Measurements from ENCODE around the gene MED12L. TPM values are rescaled to one million over a fixed set of nuclear protein-coding genes. Genes with fewer than 3 reads are reported as not detected.

Gene MED12L
- total RNA-seq, 1 experiment from 2014 or later = 14.9 TPM

- Mint-ChIP-seq H3K27me3 (ENCODE audit: low read depth) (no peaks in the 10 kb centered on the region; the same call in 1 of the 2 replicates), H3K4me1 (peaks cover 21 to 22% of the 10 kb centered on the region in 2 experiments), H3K4me3 (no peak overlapping the region), H3K27ac (no peak overlapping the region), H3K36me3 (ENCODE audit: insufficient read depth in 1 of 3, low read depth in 3 of 3) (peaks cover 5 to 21% (median 15%) of the 10 kb centered on the region in 3 experiments), H3K9me3 (peaks cover 0 to 5% of the 10 kb centered on the region in 2 experiments; a peak in 3 of 5 replicates)
- no CpG with 5 or more reads among the region's 1 CpG for WGBS (ENCODE audit: extremely low coverage, insufficient read length, low lambda C conversion rate)
- no peak overlapping the region for H3K14ac ChIP-seq (ENCODE audit: insufficient read depth, low read length)
- no peak overlapping the region for H4K5ac ChIP-seq (ENCODE audit: insufficient read length, low read depth, low read length)
- no peak overlapping the region for H4K91ac ChIP-seq (ENCODE audit: insufficient read length, low read depth, low read length)
- no peak overlapping the region for H3K9ac ChIP-seq (ENCODE audit: extremely low read depth, insufficient read length, low read length)
- H3K27me3 ChIP-seq (ENCODE audit: insufficient read depth, low read length) = no peaks in the 10 kb centered on the region
- H2BK15ac ChIP-seq (ENCODE audit: low read depth, low read length) = no peak overlapping the region
- H4K8ac ChIP-seq (replicated peaks; ENCODE audit: insufficient read length, low read depth, low read length) = no peak overlapping the region
- no peak overlapping the region for H3K4me2 ChIP-seq (ENCODE audit: insufficient read depth, insufficient read length, low read length)
- no peak overlapping the region for H2BK120ac ChIP-seq (ENCODE audit: low read depth, low read length, poor library complexity, severe bottlenecking)
- H3K79me2 ChIP-seq (ENCODE audit: insufficient read depth, low read length) = no peaks in the 10 kb centered on the region
- H3K4me1 ChIP-seq (ENCODE audit: insufficient read depth, low read length) = 0 out of 2 replicates have a peak, but pooled peaks cover 6% of the 10 kb centered on the region
- H3K4ac ChIP-seq (ENCODE audit: low read depth, low read length) = no peak overlapping the region
- no peak overlapping the region for H3K27ac ChIP-seq (ENCODE audit: insufficient read length, low read depth, low read length)
- H2AFZ ChIP-seq (ENCODE audit: low read length) = no peak overlapping the region
- no peak overlapping the region for H2AK5ac ChIP-seq (ENCODE audit: insufficient read length, low read length)
- no peak for TF ChIP-seq CTCF (conservative IDR thresholded peaks at IDR 0.05)
- no peak overlapping the region for H3K23ac ChIP-seq (ENCODE audit: insufficient read length, low read depth, low read length)
- no peak for DNase-seq
- no peak overlapping the region for H3T11ph ChIP-seq (ENCODE audit: low read length)
- no peaks in the 10 kb centered on the region for H3K23me2 ChIP-seq (ENCODE audit: insufficient read length, low read depth, low read length, poor library complexity, severe bottlenecking)
- H3K9me3 ChIP-seq (ENCODE audit: control insufficient read depth, low read depth, low read length) = no peaks in the 10 kb centered on the region
- no peak overlapping the region for H2BK12ac ChIP-seq (ENCODE audit: insufficient read length, low read depth, low read length)
- no peak overlapping the region for H3K18ac ChIP-seq (ENCODE audit: insufficient read length, low read depth, low read length)
- H4K20me1 ChIP-seq (ENCODE audit: control insufficient read depth, insufficient read depth, insufficient read length) = no peaks in the 10 kb centered on the region
- H3K79me1 ChIP-seq (ENCODE audit: insufficient read depth, low read depth, low read length, poor library complexity, severe bottlenecking) = no peaks in the 10 kb centered on the region
- no peak overlapping the region for H2BK20ac ChIP-seq (ENCODE audit: low read depth, low read length, poor library complexity, severe bottlenecking)
- H2BK5ac ChIP-seq (ENCODE audit: insufficient read length, low read length) = no peak overlapping the region
- H3K56ac ChIP-seq (ENCODE audit: insufficient read length, low read depth, low read length) = no peak overlapping the region
Measured at GRCh38 chr3:151434151-151434890, 348.9 kb downstream of the MED12L start.

Data from H9 (cell line).